ENCODE measurements around the gene PTPRG. TPM values are rescaled to one million over a fixed set of nuclear protein-coding genes. Genes with fewer than 3 reads are reported as not detected.

Gene PTPRG
- total and polyA plus RNA-seq, 2 of the 13 experiments (the other 11 are each of a cell fraction or from before 2014, with no cell fraction given), result 8.0 to 25.3 TPM

DNA sequence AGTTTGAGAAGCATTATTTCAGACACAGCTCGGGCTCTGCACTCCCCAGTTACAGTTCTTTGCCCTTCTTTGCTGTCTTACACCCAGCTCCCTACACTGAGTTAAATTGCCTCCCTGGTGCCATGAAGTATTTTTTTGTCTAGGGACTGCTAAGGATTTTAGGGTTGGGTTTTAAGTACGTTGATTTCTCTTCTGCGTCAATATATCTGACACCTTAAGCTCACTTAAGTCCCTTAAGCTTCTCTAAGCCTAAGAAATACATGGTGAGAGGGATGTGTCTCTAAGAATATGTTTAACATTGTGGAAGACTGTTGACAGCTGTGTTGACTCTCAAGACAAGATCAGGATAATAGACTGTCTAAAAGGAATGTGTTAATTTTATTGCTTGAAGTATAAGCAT, 400.5 kb downstream of the PTPRG start (continued):
- TF ChIP-seq PHF21A (CRISPR knock-in tag; IDR thresholded peaks at IDR 0.05), result no peak
- TF ChIP-seq, protein P1, sequence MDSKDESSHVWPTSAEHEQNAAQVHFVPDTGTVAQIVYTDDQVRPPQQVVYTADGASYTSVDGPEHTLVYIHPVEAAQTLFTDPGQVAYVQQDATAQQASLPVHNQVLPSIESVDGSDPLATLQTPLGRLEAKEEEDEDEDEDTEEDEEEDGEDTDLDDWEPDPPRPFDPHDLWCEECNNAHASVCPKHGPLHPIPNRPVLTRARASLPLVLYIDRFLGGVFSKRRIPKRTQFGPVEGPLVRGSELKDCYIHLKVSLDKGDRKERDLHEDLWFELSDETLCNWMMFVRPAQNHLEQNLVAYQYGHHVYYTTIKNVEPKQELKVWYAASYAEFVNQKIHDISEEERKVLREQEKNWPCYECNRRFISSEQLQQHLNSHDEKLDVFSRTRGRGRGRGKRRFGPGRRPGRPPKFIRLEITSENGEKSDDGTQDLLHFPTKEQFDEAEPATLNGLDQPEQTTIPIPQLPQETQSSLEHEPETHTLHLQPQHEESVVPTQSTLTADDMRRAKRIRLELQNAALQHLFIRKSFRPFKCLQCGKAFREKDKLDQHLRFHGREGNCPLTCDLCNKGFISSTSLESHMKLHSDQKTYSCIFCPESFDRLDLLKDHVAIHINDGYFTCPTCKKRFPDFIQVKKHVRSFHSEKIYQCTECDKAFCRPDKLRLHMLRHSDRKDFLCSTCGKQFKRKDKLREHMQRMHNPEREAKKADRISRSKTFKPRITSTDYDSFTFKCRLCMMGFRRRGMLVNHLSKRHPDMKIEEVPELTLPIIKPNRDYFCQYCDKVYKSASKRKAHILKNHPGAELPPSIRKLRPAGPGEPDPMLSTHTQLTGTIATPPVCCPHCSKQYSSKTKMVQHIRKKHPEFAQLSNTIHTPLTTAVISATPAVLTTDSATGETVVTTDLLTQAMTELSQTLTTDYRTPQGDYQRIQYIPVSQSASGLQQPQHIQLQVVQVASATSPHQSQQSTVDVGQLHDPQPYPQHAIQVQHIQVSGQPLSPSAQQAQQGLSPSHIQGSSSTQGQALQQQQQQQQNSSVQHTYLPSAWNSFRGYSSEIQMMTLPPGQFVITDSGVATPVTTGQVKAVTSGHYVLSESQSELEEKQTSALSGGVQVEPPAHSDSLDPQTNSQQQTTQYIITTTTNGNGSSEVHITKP (CRISPR knock-in tag; IDR thresholded peaks at IDR 0.05; ENCODE audit: low read depth), result no peak
- TF ChIP-seq, protein P2, sequence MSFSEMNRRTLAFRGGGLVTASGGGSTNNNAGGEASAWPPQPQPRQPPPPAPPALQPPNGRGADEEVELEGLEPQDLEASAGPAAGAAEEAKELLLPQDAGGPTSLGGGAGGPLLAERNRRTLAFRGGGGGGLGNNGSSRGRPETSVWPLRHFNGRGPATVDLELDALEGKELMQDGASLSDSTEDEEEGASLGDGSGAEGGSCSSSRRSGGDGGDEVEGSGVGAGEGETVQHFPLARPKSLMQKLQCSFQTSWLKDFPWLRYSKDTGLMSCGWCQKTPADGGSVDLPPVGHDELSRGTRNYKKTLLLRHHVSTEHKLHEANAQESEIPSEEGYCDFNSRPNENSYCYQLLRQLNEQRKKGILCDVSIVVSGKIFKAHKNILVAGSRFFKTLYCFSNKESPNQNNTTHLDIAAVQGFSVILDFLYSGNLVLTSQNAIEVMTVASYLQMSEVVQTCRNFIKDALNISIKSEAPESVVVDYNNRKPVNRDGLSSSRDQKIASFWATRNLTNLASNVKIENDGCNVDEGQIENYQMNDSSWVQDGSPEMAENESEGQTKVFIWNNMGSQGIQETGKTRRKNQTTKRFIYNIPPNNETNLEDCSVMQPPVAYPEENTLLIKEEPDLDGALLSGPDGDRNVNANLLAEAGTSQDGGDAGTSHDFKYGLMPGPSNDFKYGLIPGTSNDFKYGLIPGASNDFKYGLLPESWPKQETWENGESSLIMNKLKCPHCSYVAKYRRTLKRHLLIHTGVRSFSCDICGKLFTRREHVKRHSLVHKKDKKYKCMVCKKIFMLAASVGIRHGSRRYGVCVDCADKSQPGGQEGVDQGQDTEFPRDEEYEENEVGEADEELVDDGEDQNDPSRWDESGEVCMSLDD (CRISPR knock-in tag; IDR thresholded peaks at IDR 0.05; ENCODE audit: borderline replicate concordance), result no peak
- TF ChIP-seq ZEB1 (IDR thresholded peaks at IDR 0.05; ENCODE audit: insufficient replicate concordance, low read depth), result no peak
- TF ChIP-seq ATF7-NPFF (CRISPR knock-in tag; IDR thresholded peaks at IDR 0.05; ENCODE audit: low read depth), result no peak
- TF ChIP-seq ZNF354B (CRISPR knock-in tag; IDR thresholded peaks at IDR 0.05), result no peak
- no peak for TF ChIP-seq ESRRA (CRISPR knock-in tag; IDR thresholded peaks at IDR 0.05; ENCODE audit: low read depth)
- TF ChIP-seq, protein P3, sequence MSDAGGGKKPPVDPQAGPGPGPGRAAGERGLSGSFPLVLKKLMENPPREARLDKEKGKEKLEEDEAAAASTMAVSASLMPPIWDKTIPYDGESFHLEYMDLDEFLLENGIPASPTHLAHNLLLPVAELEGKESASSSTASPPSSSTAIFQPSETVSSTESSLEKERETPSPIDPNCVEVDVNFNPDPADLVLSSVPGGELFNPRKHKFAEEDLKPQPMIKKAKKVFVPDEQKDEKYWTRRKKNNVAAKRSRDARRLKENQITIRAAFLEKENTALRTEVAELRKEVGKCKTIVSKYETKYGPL (CRISPR knock-in tag; IDR thresholded peaks at IDR 0.05), result no peak
- TF ChIP-seq ZNF616 (CRISPR knock-in tag; IDR thresholded peaks at IDR 0.05; ENCODE audit: low read depth), result no peak
- TF ChIP-seq PRPF4 (IDR thresholded peaks at IDR 0.05; ENCODE audit: low read depth, low read length, poor library complexity, severe bottlenecking), result no peak
- no peak for TF ChIP-seq ZNF776 (CRISPR knock-in tag; IDR thresholded peaks at IDR 0.05)
- TF ChIP-seq, protein P4, sequence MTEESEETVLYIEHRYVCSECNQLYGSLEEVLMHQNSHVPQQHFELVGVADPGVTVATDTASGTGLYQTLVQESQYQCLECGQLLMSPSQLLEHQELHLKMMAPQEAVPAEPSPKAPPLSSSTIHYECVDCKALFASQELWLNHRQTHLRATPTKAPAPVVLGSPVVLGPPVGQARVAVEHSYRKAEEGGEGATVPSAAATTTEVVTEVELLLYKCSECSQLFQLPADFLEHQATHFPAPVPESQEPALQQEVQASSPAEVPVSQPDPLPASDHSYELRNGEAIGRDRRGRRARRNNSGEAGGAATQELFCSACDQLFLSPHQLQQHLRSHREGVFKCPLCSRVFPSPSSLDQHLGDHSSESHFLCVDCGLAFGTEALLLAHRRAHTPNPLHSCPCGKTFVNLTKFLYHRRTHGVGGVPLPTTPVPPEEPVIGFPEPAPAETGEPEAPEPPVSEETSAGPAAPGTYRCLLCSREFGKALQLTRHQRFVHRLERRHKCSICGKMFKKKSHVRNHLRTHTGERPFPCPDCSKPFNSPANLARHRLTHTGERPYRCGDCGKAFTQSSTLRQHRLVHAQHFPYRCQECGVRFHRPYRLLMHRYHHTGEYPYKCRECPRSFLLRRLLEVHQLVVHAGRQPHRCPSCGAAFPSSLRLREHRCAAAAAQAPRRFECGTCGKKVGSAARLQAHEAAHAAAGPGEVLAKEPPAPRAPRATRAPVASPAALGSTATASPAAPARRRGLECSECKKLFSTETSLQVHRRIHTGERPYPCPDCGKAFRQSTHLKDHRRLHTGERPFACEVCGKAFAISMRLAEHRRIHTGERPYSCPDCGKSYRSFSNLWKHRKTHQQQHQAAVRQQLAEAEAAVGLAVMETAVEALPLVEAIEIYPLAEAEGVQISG (CRISPR knock-in tag; IDR thresholded peaks at IDR 0.05), result no peak

Measured in HepG2 (cell line).